Panc1 (cell line): ENCODE measurements around the gene DCHS1. TPM values are rescaled to one million over a fixed set of nuclear protein-coding genes. Genes with fewer than 3 reads are reported as not detected.

ENCODE experiments used
- ATAC-seq: fragments of 200-7000 bp; cut with Tn5 transposase; 2 replicates; pipeline ENCODE4 v1.9.1; 2020; ENCODE audit warnings: mild to moderate bottlenecking, moderate library complexity
- BruUV-seq: library from RNA; stranded (reverse); fragments of 400-500 nt; replicated peaks from 2 replicates; lab custom pipeline; 2021; lab: Mats Ljungman, UMichigan
- CTCF ChIA-PET: fragments of 300-600 bp; sonication (Branson Sonifier 250); formaldehyde crosslinking; loops from one replicate; lab custom pipeline; 2022; ENCODE audit warnings: antibody characterized with exemption; lab: Charles Lee
- POLR2A ChIA-PET: fragments of 300-600 bp; sonication (Branson Sonifier 250); formaldehyde crosslinking; loops from one replicate; lab custom pipeline; 2022; ENCODE audit warnings: antibody characterized with exemption; lab: Charles Lee
- DNase-seq: peaks from one replicate; pipeline ENCODE4 v3.0.0-alpha.2; 2010; ENCODE audit warnings: low read depth, low spot score
- H3K27ac ChIP-seq: 2 replicates; pipeline ENCODE4 v1.5.1; 2011; ENCODE audit warnings: mild to moderate bottlenecking, low read length, inconsistent platforms
- H3K27me3 ChIP-seq: fragments of 200-500 bp; sonication (Bioruptor generic); 2 replicates; pipeline ENCODE4 v1.6.0; 2014; ENCODE audit warnings: low read length, inconsistent platforms; ENCODE audit not compliant: control insufficient read depth, insufficient read depth
- H3K36me3 ChIP-seq: fragments of 200-500 bp; sonication (Bioruptor generic); 2 replicates; pipeline ENCODE4 v1.5.1; 2014; ENCODE audit warnings: inconsistent platforms, mild to moderate bottlenecking, low read length, moderate library complexity; ENCODE audit not compliant: control insufficient read depth, insufficient read depth
- H3K4me1 ChIP-seq: 2 replicates; pipeline ENCODE4 v1.5.1; 2011; ENCODE audit warnings: inconsistent platforms, mild to moderate bottlenecking, low read length, moderate library complexity; ENCODE audit not compliant: control insufficient read depth, insufficient read depth
- H3K4me3 ChIP-seq, 2 experiments: 2 replicates each; pipeline ENCODE4 v1.5.1; 2011 to 2012; ENCODE audit warnings: low read depth in 2 of 2, low read length in 2 of 2, mild to moderate bottlenecking in 2 of 2, inconsistent platforms in 1 of 2, moderate library complexity in 1 of 2
- H3K9me3 ChIP-seq: fragments of 200-500 bp; sonication (Bioruptor generic); 2 replicates; pipeline ENCODE4 v1.5.1; 2014; ENCODE audit warnings: low read depth, mild to moderate bottlenecking, inconsistent platforms, low read length, moderate library complexity; ENCODE audit not compliant: control insufficient read depth, insufficient read depth
- POLR2AphosphoS5 ChIP-seq: IDR thresholded peaks from 2 replicates; pipeline ENCODE4 v1.6.1; 2012; ENCODE audit warnings: mild to moderate bottlenecking, low read depth, low read length, moderate library complexity
- SIN3A ChIP-seq: IDR thresholded peaks from 2 replicates; pipeline ENCODE4 v1.6.1; 2012; ENCODE audit warnings: low read depth, mild to moderate bottlenecking, low read length, moderate library complexity, borderline replicate concordance; ENCODE audit not compliant: insufficient read depth
- TCF7L2 ChIP-seq: IDR thresholded peaks from 2 replicates; pipeline ENCODE4 v1.6.1; 2011; ENCODE audit warnings: mild to moderate bottlenecking, low read depth, low read length, inconsistent platforms
- in situ Hi-C: cut with HindIII; loops from 2 replicates; pipeline ENCODE4 v1.10.0; 2016; ENCODE audit warnings: low sequenced_read_pairs, low pct_unique_long_range_greater_than_20kb
- intact Hi-C: fragments of 100-400 bp; cut with micrococcal nuclease; formaldehyde crosslinking; loops from one replicate; pipeline ENCODE4 v1.10.0; 2022; ENCODE audit not compliant: unreplicated experiment
- total RNA-seq: library from RNA; stranded (reverse); gene quantifications from one replicate; pipeline ENCODE4 v1.2.1, GENCODE V29; 2021; ENCODE audit not compliant: unreplicated experiment
- TF ChIP-seq, protein P1 (sequence below): fragments of 450-650 bp; IDR thresholded peaks from 2 replicates; pipeline ENCODE4 v1.5.1; 2017; ENCODE audit warnings: mild to moderate bottlenecking
- TF ChIP-seq, protein P2 (sequence below), 2 experiments: IDR thresholded peaks; 2 replicates each; pipeline ENCODE4 v1.6.1; 2011 to 2012; ENCODE audit warnings: low read depth in 2 of 2, control low read depth in 1 of 2, low read length in 1 of 2, mild to moderate bottlenecking in 1 of 2, moderate library complexity in 1 of 2; ENCODE audit not compliant: insufficient read depth in 1 of 2

The DCHS1 gene
- total RNA-seq, 1 experiment from 2014 or later, result 2.2 TPM

DNA sequence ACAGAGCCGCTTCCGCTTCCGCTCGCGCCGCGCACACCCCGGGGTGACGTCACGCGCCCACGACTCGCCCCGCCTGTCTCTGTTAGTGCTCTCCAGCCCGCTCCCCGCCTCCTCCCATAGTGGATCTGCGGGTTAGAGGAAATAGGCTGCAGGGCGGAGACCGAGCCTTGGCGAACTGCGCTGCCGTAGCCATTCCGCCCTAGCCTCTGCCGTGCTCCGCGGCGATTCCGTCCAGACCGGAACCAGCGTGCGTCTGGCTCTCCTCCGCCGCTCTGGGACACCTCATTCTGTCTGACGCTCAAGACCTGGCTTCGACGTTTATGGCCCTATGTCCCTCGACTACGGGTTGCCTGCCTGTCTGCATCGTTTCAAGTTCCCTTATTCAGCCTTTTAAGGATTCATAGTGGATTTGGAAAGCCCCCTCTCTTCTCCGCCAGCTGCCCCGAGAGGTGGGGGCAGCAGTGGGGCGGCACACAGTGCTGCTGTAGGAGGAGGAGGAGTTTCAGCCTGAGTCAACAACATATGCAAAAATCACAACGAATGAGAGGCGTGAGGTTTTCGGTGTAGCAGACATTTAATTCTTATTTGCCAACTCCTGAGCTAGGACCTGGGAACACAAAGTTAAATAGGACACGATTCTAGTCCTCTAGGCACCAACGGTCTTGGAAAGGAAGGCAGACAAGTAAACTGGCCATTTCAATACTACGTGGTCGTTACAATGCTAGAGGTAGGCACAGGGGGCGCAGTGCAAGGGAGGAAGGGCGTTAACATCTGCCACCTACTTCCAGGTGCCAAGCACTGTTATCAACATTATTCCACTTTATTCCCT, 43.2 kb downstream of the DCHS1 start, which contains the start of gene TAF10:
Gene TAF10 (minus strand): TSS at position 4 of the 829 bp plus-strand sequence. CDS start 27 bp downstream, outside the sequence.
- H3K27me3 ChIP-seq, result no peaks in the 10 kb centered on the region
- DNase-seq (peak; percentile 80), ATAC-seq (peak; percentile 93)
- POLR2A ChIA-PET, result interaction anchor here (0.5 to 0.6 kb wide), 2 partner anchors 65 to 233 kb away, joined by 3 to 4 read pairs; no protein-coding TSS in a partner anchor
- peaks cover 29% of the 10 kb centered on the region for H3K36me3 ChIP-seq
- in situ Hi-C loops, result no loop called here
- CTCF ChIA-PET, result interaction anchor here (0.7 to 1.8 kb wide), 3 partner anchors 23 to 71 kb away, joined by 3 to 5 read pairs (median 4); partner anchors contain the start of gene MRPL17
- TF ChIP-seq, protein P1, sequence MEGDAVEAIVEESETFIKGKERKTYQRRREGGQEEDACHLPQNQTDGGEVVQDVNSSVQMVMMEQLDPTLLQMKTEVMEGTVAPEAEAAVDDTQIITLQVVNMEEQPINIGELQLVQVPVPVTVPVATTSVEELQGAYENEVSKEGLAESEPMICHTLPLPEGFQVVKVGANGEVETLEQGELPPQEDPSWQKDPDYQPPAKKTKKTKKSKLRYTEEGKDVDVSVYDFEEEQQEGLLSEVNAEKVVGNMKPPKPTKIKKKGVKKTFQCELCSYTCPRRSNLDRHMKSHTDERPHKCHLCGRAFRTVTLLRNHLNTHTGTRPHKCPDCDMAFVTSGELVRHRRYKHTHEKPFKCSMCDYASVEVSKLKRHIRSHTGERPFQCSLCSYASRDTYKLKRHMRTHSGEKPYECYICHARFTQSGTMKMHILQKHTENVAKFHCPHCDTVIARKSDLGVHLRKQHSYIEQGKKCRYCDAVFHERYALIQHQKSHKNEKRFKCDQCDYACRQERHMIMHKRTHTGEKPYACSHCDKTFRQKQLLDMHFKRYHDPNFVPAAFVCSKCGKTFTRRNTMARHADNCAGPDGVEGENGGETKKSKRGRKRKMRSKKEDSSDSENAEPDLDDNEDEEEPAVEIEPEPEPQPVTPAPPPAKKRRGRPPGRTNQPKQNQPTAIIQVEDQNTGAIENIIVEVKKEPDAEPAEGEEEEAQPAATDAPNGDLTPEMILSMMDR, result peak; percentile 80; the same call in 1 of the 2 replicates
- peak; percentile 99 for TF ChIP-seq POLR2AphosphoS5
- TF ChIP-seq SIN3A, result 0 out of 2 replicates have a peak, but pooled peaks have one; percentile 95
- TF ChIP-seq TCF7L2, result no peak
- TF ChIP-seq, protein P2, sequence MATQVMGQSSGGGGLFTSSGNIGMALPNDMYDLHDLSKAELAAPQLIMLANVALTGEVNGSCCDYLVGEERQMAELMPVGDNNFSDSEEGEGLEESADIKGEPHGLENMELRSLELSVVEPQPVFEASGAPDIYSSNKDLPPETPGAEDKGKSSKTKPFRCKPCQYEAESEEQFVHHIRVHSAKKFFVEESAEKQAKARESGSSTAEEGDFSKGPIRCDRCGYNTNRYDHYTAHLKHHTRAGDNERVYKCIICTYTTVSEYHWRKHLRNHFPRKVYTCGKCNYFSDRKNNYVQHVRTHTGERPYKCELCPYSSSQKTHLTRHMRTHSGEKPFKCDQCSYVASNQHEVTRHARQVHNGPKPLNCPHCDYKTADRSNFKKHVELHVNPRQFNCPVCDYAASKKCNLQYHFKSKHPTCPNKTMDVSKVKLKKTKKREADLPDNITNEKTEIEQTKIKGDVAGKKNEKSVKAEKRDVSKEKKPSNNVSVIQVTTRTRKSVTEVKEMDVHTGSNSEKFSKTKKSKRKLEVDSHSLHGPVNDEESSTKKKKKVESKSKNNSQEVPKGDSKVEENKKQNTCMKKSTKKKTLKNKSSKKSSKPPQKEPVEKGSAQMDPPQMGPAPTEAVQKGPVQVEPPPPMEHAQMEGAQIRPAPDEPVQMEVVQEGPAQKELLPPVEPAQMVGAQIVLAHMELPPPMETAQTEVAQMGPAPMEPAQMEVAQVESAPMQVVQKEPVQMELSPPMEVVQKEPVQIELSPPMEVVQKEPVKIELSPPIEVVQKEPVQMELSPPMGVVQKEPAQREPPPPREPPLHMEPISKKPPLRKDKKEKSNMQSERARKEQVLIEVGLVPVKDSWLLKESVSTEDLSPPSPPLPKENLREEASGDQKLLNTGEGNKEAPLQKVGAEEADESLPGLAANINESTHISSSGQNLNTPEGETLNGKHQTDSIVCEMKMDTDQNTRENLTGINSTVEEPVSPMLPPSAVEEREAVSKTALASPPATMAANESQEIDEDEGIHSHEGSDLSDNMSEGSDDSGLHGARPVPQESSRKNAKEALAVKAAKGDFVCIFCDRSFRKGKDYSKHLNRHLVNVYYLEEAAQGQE (IDR thresholded peaks at IDR 0.05; ENCODE audit: insufficient read depth in 1 of 2, low read depth in 2 of 2, low read length in 1 of 2), result no peak
- intact Hi-C loops, result loop anchor here (5.0 kb wide), 1 partner anchor 70 kb away; the partner anchor contains the start of gene MRPL17
- no peaks in the 10 kb centered on the region for H3K9me3 ChIP-seq
- TSS peak; percentile 74 for BruUV-seq
- H3K4me1 ChIP-seq, result peaks cover 29% of the 10 kb centered on the region
- H3K27ac ChIP-seq, result peak within 1 kb of the TSS; percentile 99
- peak within 1 kb of the TSS; percentile 57 to 94 for H3K4me3 ChIP-seq

- H3K27ac ChIP-seq, result peak overlapping the region; percentile 87
- peak overlapping the region; percentile 57 to 94 for H3K4me3 ChIP-seq
- no peak for ATAC-seq
- no peaks in the 10 kb centered on the region for H3K27me3 ChIP-seq
- H3K9me3 ChIP-seq, result no peaks in the 10 kb centered on the region
- ChIA-PET CTCF (interaction anchor here (1.0 to 1.8 kb wide), 2 partner anchors 24 to 71 kb away, joined by 3 to 4 read pairs; partner anchors contain the start of gene MRPL17), POLR2A (interaction anchor here (0.5 to 0.6 kb wide), 2 partner anchors 65 to 233 kb away, joined by 3 to 4 read pairs; no protein-coding TSS in a partner anchor)
- TF ChIP-seq, protein P1, result no peak
- TF ChIP-seq, protein P2 (IDR thresholded peaks at IDR 0.05; ENCODE audit: insufficient read depth in 1 of 2, low read depth in 2 of 2, low read length in 1 of 2), result no peak
- TF ChIP-seq POLR2AphosphoS5 (no peak), SIN3A (no peak), TCF7L2 (peak; percentile 7; the same call in 1 of the 2 replicates)
- intact Hi-C loops, result loop anchor here (5.0 kb wide), 1 partner anchor 70 kb away; the partner anchor contains the start of gene MRPL17
- no peak for DNase-seq
- in situ Hi-C loops, result no loop called here
- H3K4me1 ChIP-seq, result peaks cover 33% of the 10 kb centered on the region
- peaks cover 29% of the 10 kb centered on the region for H3K36me3 ChIP-seq
- no TSS peak for BruUV-seq
These were observed 43.7 kb downstream of the DCHS1 start for GRCh38 chr11:6611963-6612212.
